Chondrocyte (in vitro differentiated cells): ENCODE measurements around the gene PKNOX1. TPM values are rescaled to one million over a fixed set of nuclear protein-coding genes. Genes with fewer than 3 reads are reported as not detected.
"Not testable (repeated sequence)": the region's sequence is repeated elsewhere in the genome, so short reads cannot be mapped to it uniquely, and the experiment has no call there.

ENCODE experiments used
- DNase-seq: peaks from one replicate; pipeline ENCODE4 v3.0.0; 2021; ENCODE audit warnings: mixed read lengths, low spot score
- H3K27ac Mint-ChIP-seq: one replicate; pipeline ENCODE4 v1.8.0; 2021; ENCODE audit warnings: mild to moderate bottlenecking, moderate library complexity, mixed read lengths; ENCODE audit not compliant: unreplicated experiment
- H3K27me3 Mint-ChIP-seq: 2 replicates; pipeline ENCODE4 v1.8.0; 2021; ENCODE audit warnings: low read depth, mixed read lengths
- H3K36me3 Mint-ChIP-seq: 2 replicates; pipeline ENCODE4 v1.8.0; 2021; ENCODE audit warnings: low read depth, mixed read lengths
- H3K4me1 Mint-ChIP-seq: 2 replicates; pipeline ENCODE4 v1.8.0; 2021; ENCODE audit warnings: low read depth, mild to moderate bottlenecking, mixed read lengths
- H3K4me3 Mint-ChIP-seq: one replicate; pipeline ENCODE4 v1.8.0; 2021; ENCODE audit warnings: mild to moderate bottlenecking, moderate library complexity, mixed read lengths; ENCODE audit not compliant: unreplicated experiment
- H3K9me3 Mint-ChIP-seq: 2 replicates; pipeline ENCODE4 v1.8.0; 2021; ENCODE audit warnings: low read depth, mixed read lengths
- CTCF ChIP-seq: fragments of 200-600 bp; sonication (generic); IDR thresholded peaks from 2 replicates; pipeline ENCODE4 v1.5.0; 2021; ENCODE audit warnings: antibody characterized with exemption, mild to moderate bottlenecking, moderate library complexity
- total RNA-seq: library from RNA; stranded (reverse); gene quantifications from 3 replicates; pipeline ENCODE4 v1.2.1, GENCODE V29; 2021

Gene PKNOX1
- total RNA-seq, 1 donor from 2014 or later, result 12.0 TPM

GRCh38 chr21:42941696-42942085, 32.7 kb upstream of the PKNOX1 start:
- no peaks in the 10 kb centered on the region for H3K36me3 Mint-ChIP-seq
- H3K27me3 Mint-ChIP-seq, result no peaks in the 10 kb centered on the region
- H3K4me1 Mint-ChIP-seq, result peaks cover 12% of the 10 kb centered on the region
- TF ChIP-seq CTCF, result no peak
- no peak overlapping the region for H3K27ac Mint-ChIP-seq
- H3K9me3 Mint-ChIP-seq, result no peaks in the 10 kb centered on the region
- H3K4me3 Mint-ChIP-seq, result no peak overlapping the region
- no peak for DNase-seq

GRCh38 chr21:42942244-42942643, 32.1 kb upstream of the PKNOX1 start:
- H3K27me3 Mint-ChIP-seq, result no peaks in the 10 kb centered on the region
- H3K4me1 Mint-ChIP-seq, result peaks cover 12% of the 10 kb centered on the region
- H3K27ac Mint-ChIP-seq, result no peak overlapping the region
- no peaks in the 10 kb centered on the region for H3K36me3 Mint-ChIP-seq
- no peak overlapping the region for H3K4me3 Mint-ChIP-seq
- H3K9me3 Mint-ChIP-seq, result no peaks in the 10 kb centered on the region
- no peak for DNase-seq
- TF ChIP-seq CTCF, result no peak

GRCh38 chr21:42949094-42949755, 25.1 kb upstream of the PKNOX1 start:
- not testable (repeated sequence) for H3K27ac Mint-ChIP-seq, H3K4me1 Mint-ChIP-seq, H3K27me3 Mint-ChIP-seq, H3K9me3 Mint-ChIP-seq, H3K36me3 Mint-ChIP-seq, DNase-seq, H3K4me3 Mint-ChIP-seq

- not testable (repeated sequence) for H3K36me3 Mint-ChIP-seq, H3K4me3 Mint-ChIP-seq, H3K27ac Mint-ChIP-seq, H3K27me3 Mint-ChIP-seq, H3K9me3 Mint-ChIP-seq, DNase-seq, H3K4me1 Mint-ChIP-seq
Observed at GRCh38 chr21:42951193-42951592, 23.2 kb upstream of the PKNOX1 start.

- H3K9me3 Mint-ChIP-seq, result no peaks in the 10 kb centered on the region
- no peaks in the 10 kb centered on the region for H3K27me3 Mint-ChIP-seq
- H3K36me3 Mint-ChIP-seq, result peaks cover 2% of the 10 kb centered on the region
- no peak for DNase-seq
- H3K27ac Mint-ChIP-seq, result no peak overlapping the region
- TF ChIP-seq CTCF, result no peak
- no peaks in the 10 kb centered on the region for H3K4me1 Mint-ChIP-seq
- no peak overlapping the region for H3K4me3 Mint-ChIP-seq
Observed at GRCh38 chr21:42956824-42957630, 17.3 kb upstream of the PKNOX1 start.

GRCh38 chr21:42958122-42958521, 16.2 kb upstream of the PKNOX1 start:
- H3K9me3 Mint-ChIP-seq, H3K4me1 Mint-ChIP-seq, H3K36me3 Mint-ChIP-seq, H3K27ac Mint-ChIP-seq, H3K4me3 Mint-ChIP-seq, H3K27me3 Mint-ChIP-seq, DNase-seq: not testable (repeated sequence)
